ENCODE data around the gene ASNSD1. TPM values are rescaled to one million over a fixed set of nuclear protein-coding genes. Genes with fewer than 3 reads are reported as not detected.

ASNSD1 gene
- total RNA-seq, 4 donors from 2014 or later: 40.3 to 76.1 (median 52.9) TPM

DNA sequence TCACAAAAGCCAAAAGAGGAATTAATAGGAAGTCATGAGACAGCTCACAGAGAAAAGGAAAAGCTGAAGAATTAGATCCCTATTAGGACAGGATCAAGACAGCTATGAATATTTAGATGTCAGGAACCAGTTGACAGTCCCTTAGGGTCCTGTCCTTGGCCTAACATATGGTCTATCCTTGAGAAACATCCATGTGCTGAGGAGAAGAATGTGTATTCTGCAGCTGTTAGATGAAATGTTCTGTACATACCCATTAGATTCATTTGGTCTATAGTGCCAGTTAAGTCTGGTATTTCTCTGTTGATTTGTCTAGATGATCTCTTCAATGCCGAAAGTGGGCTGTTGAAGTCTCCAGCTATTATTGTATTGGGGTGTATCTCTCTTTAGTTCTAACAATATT lies 43.1 kb upstream of the ASNSD1 start:
- H3K27me3 ChIP-seq: no peaks in the 10 kb centered on the region
- peaks cover 0 to 8% (median 0%) of the 10 kb centered on the region in 3 donors for H3K4me1 ChIP-seq
- TF ChIP-seq POLR2A (IDR thresholded peaks at IDR 0.05): no peak
- no peak for TF ChIP-seq POLR2AphosphoS5 (IDR thresholded peaks at IDR 0.05)
- TF ChIP-seq, protein P1, sequence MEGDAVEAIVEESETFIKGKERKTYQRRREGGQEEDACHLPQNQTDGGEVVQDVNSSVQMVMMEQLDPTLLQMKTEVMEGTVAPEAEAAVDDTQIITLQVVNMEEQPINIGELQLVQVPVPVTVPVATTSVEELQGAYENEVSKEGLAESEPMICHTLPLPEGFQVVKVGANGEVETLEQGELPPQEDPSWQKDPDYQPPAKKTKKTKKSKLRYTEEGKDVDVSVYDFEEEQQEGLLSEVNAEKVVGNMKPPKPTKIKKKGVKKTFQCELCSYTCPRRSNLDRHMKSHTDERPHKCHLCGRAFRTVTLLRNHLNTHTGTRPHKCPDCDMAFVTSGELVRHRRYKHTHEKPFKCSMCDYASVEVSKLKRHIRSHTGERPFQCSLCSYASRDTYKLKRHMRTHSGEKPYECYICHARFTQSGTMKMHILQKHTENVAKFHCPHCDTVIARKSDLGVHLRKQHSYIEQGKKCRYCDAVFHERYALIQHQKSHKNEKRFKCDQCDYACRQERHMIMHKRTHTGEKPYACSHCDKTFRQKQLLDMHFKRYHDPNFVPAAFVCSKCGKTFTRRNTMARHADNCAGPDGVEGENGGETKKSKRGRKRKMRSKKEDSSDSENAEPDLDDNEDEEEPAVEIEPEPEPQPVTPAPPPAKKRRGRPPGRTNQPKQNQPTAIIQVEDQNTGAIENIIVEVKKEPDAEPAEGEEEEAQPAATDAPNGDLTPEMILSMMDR (IDR thresholded peaks at IDR 0.05): no peak
- no peak for TF ChIP-seq EP300 (IDR thresholded peaks at IDR 0.05)
- H3K36me3 ChIP-seq: no peaks in the 10 kb centered on the region
- no peak for ATAC-seq
- no peak overlapping the region for H3K27ac ChIP-seq
- no peak overlapping the region for H3K4me3 ChIP-seq
- 0% methylated on average over 1 of the region's 1 CpG for WGBS, 2 donors (ENCODE audit: low coverage in 1 of 2)
- no peaks in the 10 kb centered on the region for H3K9me3 ChIP-seq

DNA sequence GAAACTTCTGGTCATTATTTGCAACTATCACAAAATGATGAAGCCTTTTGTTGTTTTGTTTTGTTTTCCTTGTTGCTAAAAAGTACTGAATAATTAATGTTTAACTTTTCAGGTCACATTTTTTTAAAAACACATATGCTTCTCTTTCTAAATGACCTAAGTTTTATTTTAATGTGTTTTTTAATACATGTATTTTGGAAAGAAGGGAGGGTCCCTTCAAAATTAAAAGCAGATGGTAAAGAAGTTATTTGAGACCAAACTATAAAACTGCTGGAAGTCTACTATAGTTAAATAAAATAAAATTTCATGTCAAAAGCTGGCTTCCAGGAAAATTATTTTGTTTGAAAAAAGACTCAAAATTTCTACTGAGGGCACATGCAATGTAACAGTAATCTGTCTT lies 39.5 kb upstream of the ASNSD1 start:
- Histone ChIP-seq H3K4me3 (no peak overlapping the region), H3K36me3 (no peaks in the 10 kb centered on the region), H3K27ac (no peak overlapping the region), H3K9me3 (no peaks in the 10 kb centered on the region), H3K4me1 (no peaks in the 10 kb centered on the region), H3K27me3 (no peaks in the 10 kb centered on the region)
- TF ChIP-seq POLR2AphosphoS5 (IDR thresholded peaks at IDR 0.05): no peak
- no peak for ATAC-seq

DNA sequence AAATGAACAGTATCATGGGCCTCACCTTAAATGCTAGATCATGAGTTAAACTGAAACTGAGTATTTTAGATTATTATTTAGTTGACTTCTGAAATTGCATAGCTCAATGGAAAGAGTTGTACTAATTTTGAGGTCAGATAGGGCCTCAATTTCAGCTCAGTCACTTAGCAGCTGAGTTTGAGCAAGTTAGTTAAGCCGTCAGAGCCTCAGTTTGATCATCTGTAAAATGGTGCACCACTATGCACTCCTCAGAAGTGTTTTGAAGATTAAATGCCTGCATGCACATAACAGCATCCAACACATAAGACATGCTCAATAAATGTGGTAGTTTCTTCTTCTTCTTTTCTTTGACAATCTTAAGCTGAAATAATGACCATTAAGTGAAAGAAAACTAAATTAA lies 38.2 kb upstream of the ASNSD1 start:
- no peak for ATAC-seq
- WGBS, 2 donors (ENCODE audit: low coverage in 1 of 2): 88 to 90% methylated on average over 1 of the region's 1 CpG
- Histone ChIP-seq H3K4me1 (no peaks in the 10 kb centered on the region), H3K9me3 (no peaks in the 10 kb centered on the region), H3K36me3 (no peaks in the 10 kb centered on the region), H3K4me3 (no peak overlapping the region), H3K27me3 (no peaks in the 10 kb centered on the region), H3K27ac (no peak overlapping the region)
- TF ChIP-seq, protein P1 (IDR thresholded peaks at IDR 0.05): no peak
- TF ChIP-seq EP300 (IDR thresholded peaks at IDR 0.05) (no peak), POLR2AphosphoS5 (IDR thresholded peaks at IDR 0.05) (no peak), POLR2A (IDR thresholded peaks at IDR 0.05) (no peak)

DNA sequence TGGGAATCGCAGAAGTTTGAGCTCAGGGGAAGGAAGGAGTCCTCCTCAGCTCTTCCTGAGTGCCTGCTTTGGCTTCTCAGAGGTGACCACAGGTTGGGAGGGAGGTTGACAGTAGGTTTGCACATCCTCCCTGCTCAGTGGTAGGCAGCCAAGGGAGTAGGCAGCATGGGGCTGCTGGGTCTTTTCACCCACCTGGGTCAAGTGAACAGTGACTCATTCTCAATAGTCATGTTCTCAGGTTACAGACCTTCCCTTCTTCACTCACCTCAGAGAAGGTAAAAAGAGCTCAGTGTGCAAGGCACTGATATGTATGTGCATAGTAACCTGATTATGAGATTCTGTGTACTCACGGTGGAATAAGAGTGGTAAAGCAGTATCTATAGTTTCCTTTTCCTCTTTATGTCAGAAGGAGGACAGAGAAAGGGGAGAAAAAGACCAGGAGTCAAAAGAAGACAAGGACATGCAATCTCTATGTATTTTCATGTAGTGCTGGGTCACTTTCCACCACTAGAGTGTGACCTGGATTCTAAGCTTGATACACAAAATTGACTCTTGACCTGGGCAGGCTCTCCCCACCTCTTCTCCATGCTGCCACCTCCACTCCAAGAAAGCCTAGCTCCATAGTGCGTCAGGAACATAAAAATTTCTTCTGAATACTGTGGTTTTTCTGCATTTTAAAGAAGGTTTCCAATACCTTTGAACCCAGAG lies 36.5 kb upstream of the ASNSD1 start:
- no peak overlapping the region for H3K4me3 ChIP-seq
- no peaks in the 10 kb centered on the region for H3K9me3 ChIP-seq
- 78 to 84% methylated on average over 3 of the region's 3 CpGs for WGBS, 2 donors (ENCODE audit: low coverage in 1 of 2)
- H3K36me3 ChIP-seq: no peaks in the 10 kb centered on the region
- TF ChIP-seq POLR2A (IDR thresholded peaks at IDR 0.05): no peak
- TF ChIP-seq, protein P1 (IDR thresholded peaks at IDR 0.05): no peak
- TF ChIP-seq POLR2AphosphoS5 (IDR thresholded peaks at IDR 0.05): no peak
- ATAC-seq: no peak
- H3K27ac ChIP-seq: no peak overlapping the region
- no peaks in the 10 kb centered on the region for H3K27me3 ChIP-seq
- H3K4me1 ChIP-seq: no peaks in the 10 kb centered on the region

DNA sequence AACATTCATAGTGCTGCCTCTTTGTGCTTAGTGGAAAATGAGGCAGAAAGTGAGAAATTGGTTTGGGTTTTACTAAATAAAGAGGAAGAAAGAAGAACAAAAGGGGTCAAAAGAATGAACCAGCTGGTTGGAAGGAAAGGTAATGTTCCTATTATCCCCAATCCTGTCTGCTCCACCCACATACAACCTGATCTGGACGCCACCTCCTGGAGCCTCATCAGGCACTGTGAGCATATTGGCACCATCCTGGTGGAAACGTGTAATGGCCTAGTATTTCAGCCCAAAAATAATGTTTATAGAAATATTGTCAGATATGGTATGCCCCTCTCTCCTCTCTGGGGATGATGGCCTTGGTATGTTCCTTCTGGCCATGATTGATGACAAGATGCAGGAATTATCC lies 35.6 kb upstream of the ASNSD1 start:
- Histone ChIP-seq H3K4me1 (no peaks in the 10 kb centered on the region), H3K4me3 (no peak overlapping the region), H3K27me3 (no peaks in the 10 kb centered on the region), H3K27ac (no peak overlapping the region), H3K36me3 (no peaks in the 10 kb centered on the region), H3K9me3 (no peaks in the 10 kb centered on the region)
- ATAC-seq: no peak
- 79 to 88% methylated on average over 1 to 2 of the region's 2 CpGs for WGBS, 2 donors (ENCODE audit: low coverage in 1 of 2)
- TF ChIP-seq POLR2AphosphoS5 (IDR thresholded peaks at IDR 0.05): no peak
- TF ChIP-seq, protein P1 (IDR thresholded peaks at IDR 0.05): no peak

Data from gastroesophageal sphincter (tissue), 4 donors.